Liver (tissue), 9 donors: ENCODE results near the gene SIGLEC9. TPM values are rescaled to one million over a fixed set of nuclear protein-coding genes. Genes with fewer than 3 reads are reported as not detected.

ENCODE experiments used
- DNase-seq: peaks from one replicate; pipeline ENCODE4 v3.0.0-alpha.2; 2017; ENCODE audit warnings: low spot score
- H3K27ac ChIP-seq, 2 donors: one replicate each; pipeline ENCODE4 v1.7.0; 2013; ENCODE audit warnings: inconsistent platforms in 2 of 2, low read length in 2 of 2, control low read depth in 1 of 2, low read depth in 1 of 2, mild to moderate bottlenecking in 1 of 2
- H3K27me3 ChIP-seq, 4 donors: one replicate each; pipeline versions ENCODE4 v1.6.1 to v1.7.0; 2013; ENCODE audit warnings: low read length in 3 of 4, inconsistent platforms in 1 of 4, mild to moderate bottlenecking in 1 of 4, moderate library complexity in 1 of 4; ENCODE audit not compliant: control insufficient read depth in 4 of 4, insufficient read depth in 4 of 4
- H3K36me3 ChIP-seq, 4 donors: one replicate each; pipeline versions ENCODE4 v1.6.1 to v1.7.0; 2013; ENCODE audit warnings: low read length in 3 of 4, mild to moderate bottlenecking in 3 of 4, low read depth in 1 of 4, moderate library complexity in 1 of 4; ENCODE audit not compliant: control insufficient read depth in 4 of 4, insufficient read depth in 3 of 4
- H3K4me1 ChIP-seq, 4 donors: one replicate each; pipeline versions ENCODE4 v1.6.1 to v1.7.0; 2013; ENCODE audit warnings: low read length in 3 of 4, mild to moderate bottlenecking in 3 of 4, moderate library complexity in 1 of 4; ENCODE audit not compliant: control insufficient read depth in 4 of 4, insufficient read depth in 4 of 4
- H3K4me3 ChIP-seq, 3 donors: one replicate each; pipeline versions ENCODE4 v1.6.1 to v1.7.0; 2013; ENCODE audit warnings: low read length in 3 of 3, control low read depth in 1 of 3, low read depth in 1 of 3, mild to moderate bottlenecking in 1 of 3
- H3K9ac ChIP-seq, 2 donors: one replicate each; pipeline ENCODE4 v1.7.0; 2013; ENCODE audit warnings: low read length in 2 of 2, mild to moderate bottlenecking in 2 of 2, moderate library complexity in 2 of 2, control low read depth in 1 of 2, low read depth in 1 of 2
- H3K9me3 ChIP-seq, 4 donors: one replicate each; pipeline versions ENCODE4 v1.6.1 to v1.7.0; 2013; ENCODE audit warnings: low read length in 3 of 4; ENCODE audit not compliant: control insufficient read depth in 4 of 4
- ATF3 ChIP-seq: IDR thresholded peaks from 2 replicates; pipeline ENCODE4 v1.6.1; 2016; ENCODE audit warnings: antibody characterized with exemption
- CTCF ChIP-seq: fragments of 150-350 bp; IDR thresholded peaks from 2 replicates; pipeline ENCODE4 v1.5.1; 2017; ENCODE audit warnings: improper control_type of control experiment, low read depth, low read length; ENCODE audit not compliant: missing input control
- EGR1 ChIP-seq, 2 donors: IDR thresholded peaks; 2 replicates each; pipeline ENCODE4 v1.6.1; 2016 to 2018; ENCODE audit warnings: antibody characterized with exemption in 2 of 2, low read depth in 2 of 2
- FOXA1 ChIP-seq: IDR thresholded peaks from 2 replicates; pipeline ENCODE4 v1.6.1; 2016; ENCODE audit warnings: antibody characterized with exemption
- FOXA2 ChIP-seq: IDR thresholded peaks from 2 replicates; pipeline ENCODE4 v1.6.1; 2016; ENCODE audit warnings: antibody characterized with exemption
- GABPA ChIP-seq, 2 donors: IDR thresholded peaks in 1 of 2; conservative IDR thresholded peaks in 1 of 2; 2 replicates each; pipeline ENCODE4 v1.6.1; 2016; ENCODE audit warnings: antibody characterized with exemption in 2 of 2, mild to moderate bottlenecking in 1 of 2, moderate library complexity in 1 of 2
- HNF4A ChIP-seq, 2 donors: conservative IDR thresholded peaks; 2 replicates each; pipeline ENCODE4 v1.6.1; 2016; ENCODE audit warnings: antibody characterized with exemption in 2 of 2, mild to moderate bottlenecking in 2 of 2
- HNF4G ChIP-seq: IDR thresholded peaks from 2 replicates; pipeline ENCODE4 v1.6.1; 2016; ENCODE audit warnings: antibody characterized with exemption
- JUND ChIP-seq, 2 donors: IDR thresholded peaks; 2 replicates each; pipeline ENCODE4 v1.6.1; 2016; ENCODE audit warnings: antibody characterized with exemption in 2 of 2
- NR2F2 ChIP-seq: IDR thresholded peaks from 2 replicates; pipeline ENCODE4 v1.6.1; 2016; ENCODE audit warnings: antibody characterized with exemption
- RAD21 ChIP-seq, 2 donors: IDR thresholded peaks; 2 replicates each; pipeline ENCODE4 v1.6.1; 2016; ENCODE audit warnings: antibody characterized with exemption in 2 of 2, mild to moderate bottlenecking in 2 of 2
- REST ChIP-seq: IDR thresholded peaks from 2 replicates; pipeline ENCODE4 v1.6.1; 2016; ENCODE audit warnings: antibody characterized with exemption, mild to moderate bottlenecking
- RXRA ChIP-seq, 2 donors: IDR thresholded peaks; 2 replicates each; pipeline ENCODE4 v1.6.1; 2017 to 2018; ENCODE audit warnings: antibody characterized with exemption in 2 of 2, mild to moderate bottlenecking in 1 of 2
- SP1 ChIP-seq: IDR thresholded peaks from 2 replicates; pipeline ENCODE4 v1.6.1; 2018; ENCODE audit warnings: antibody characterized with exemption, mild to moderate bottlenecking
- TAF1 ChIP-seq: conservative IDR thresholded peaks from 2 replicates; pipeline ENCODE4 v1.6.1; 2016; ENCODE audit warnings: antibody characterized with exemption, mild to moderate bottlenecking
- YY1 ChIP-seq: IDR thresholded peaks from 2 replicates; pipeline ENCODE4 v1.6.1; 2016; ENCODE audit warnings: antibody characterized with exemption, mild to moderate bottlenecking
- ZBTB33 ChIP-seq: IDR thresholded peaks from 2 replicates; pipeline ENCODE4 v1.6.1; 2016; ENCODE audit warnings: antibody characterized with exemption
- WGBS: extraction: QIAGEN DNeasy Blood & Tissue Kit; methylation state at CpG from one replicate; pipeline ENCODE4 v1.1.7; 2013; 5-methylcytosine and 5-hydroxymethylcytosine counted together
- polyA plus RNA-seq, 2 donors: library from polyadenylated mRNA; stranded (reverse) in 1 of 2; unstranded in 1 of 2; fragments of 200-250 nt in 1 of 2; fragments of >200 nt in 1 of 2; fragmentation: Nextera tagmentation in 1 of 2; extraction: Ambion mirVana in 1 of 2; gene quantifications; one replicate each; pipeline versions ENCODE4 v1.2.1 to v1.2.3, GENCODE V29; 2013 to 2015
- total RNA-seq, 2 donors: library from RNA; depleted of rRNA; stranded (reverse); fragments of >200 nt; gene quantifications; one replicate each; pipeline ENCODE4 v1.2.3, GENCODE V29; 2014
- donor health status: healthy.
- donor health status: healthy.
- donor health status: healthy.
- donor health status: healthy.
- donor health status: healthy.

SIGLEC9 gene
- total and polyA plus RNA-seq, 4 donors, result 3.0 to 5.4 (median 4.4) TPM

- no peak for TF ChIP-seq REST
- no peak for TF ChIP-seq YY1
- no peak for TF ChIP-seq HNF4A (conservative IDR thresholded peaks at IDR 0.05)
- TF ChIP-seq RAD21 (IDR thresholded peaks at IDR 0.05), result no peak
- no peak for TF ChIP-seq JUND (IDR thresholded peaks at IDR 0.05)
- TF ChIP-seq GABPA (IDR thresholded peaks at IDR 0.05 in 1 of 2, conservative IDR thresholded peaks at IDR 0.05 in 1 of 2), result no peak
- no peak for TF ChIP-seq ATF3
- no peak for TF ChIP-seq TAF1
- no peak for TF ChIP-seq EGR1 (IDR thresholded peaks at IDR 0.05; ENCODE audit: low read depth in 2 of 2)
- no peak for TF ChIP-seq NR2F2
These were observed 34.2 kb upstream of the SIGLEC9 start (continued) for GRCh38 chr19:51090471-51090870.

GRCh38 chr19:51091126-51091525, 33.6 kb upstream of the SIGLEC9 start:
- no peaks in the 10 kb centered on the region for H3K36me3 ChIP-seq
- H3K9ac ChIP-seq, result no peak overlapping the region
- H3K27me3 ChIP-seq, result no peaks in the 10 kb centered on the region
- 82% methylated on average over 10 of the region's 10 CpGs for WGBS
- no peak overlapping the region for H3K4me3 ChIP-seq
- H3K27ac ChIP-seq, result no peak overlapping the region
- H3K4me1 ChIP-seq, result no peaks in the 10 kb centered on the region
- H3K9me3 ChIP-seq, result no peaks in the 10 kb centered on the region
- TF ChIP-seq NR2F2 (no peak), YY1 (no peak), RAD21 (IDR thresholded peaks at IDR 0.05) (no peak), HNF4G (no peak), SP1 (no peak)
- no peak for DNase-seq

GRCh38 chr19:51091895-51092873, 32.5 kb upstream of the SIGLEC9 start:
- Histone ChIP-seq H3K27me3 (no peaks in the 10 kb centered on the region), H3K4me1 (no peaks in the 10 kb centered on the region), H3K9ac (no peak overlapping the region), H3K4me3 (no peak overlapping the region), H3K36me3 (no peaks in the 10 kb centered on the region), H3K27ac (no peak overlapping the region), H3K9me3 (no peaks in the 10 kb centered on the region)
- DNase-seq, result no peak
- 53% methylated on average over 16 of the region's 16 CpGs for WGBS
- TF ChIP-seq TAF1 (no peak), GABPA (IDR thresholded peaks at IDR 0.05 in 1 of 2, conservative IDR thresholded peaks at IDR 0.05 in 1 of 2) (no peak), ZBTB33 (no peak), FOXA2 (no peak), CTCF (no peak), HNF4A (conservative IDR thresholded peaks at IDR 0.05) (no peak), YY1 (no peak), ATF3 (no peak), FOXA1 (no peak), REST (no peak), RXRA (IDR thresholded peaks at IDR 0.05) (no peak)
